ENCODE measurements around the gene LINGO3.

The LINGO3 gene

DNA sequence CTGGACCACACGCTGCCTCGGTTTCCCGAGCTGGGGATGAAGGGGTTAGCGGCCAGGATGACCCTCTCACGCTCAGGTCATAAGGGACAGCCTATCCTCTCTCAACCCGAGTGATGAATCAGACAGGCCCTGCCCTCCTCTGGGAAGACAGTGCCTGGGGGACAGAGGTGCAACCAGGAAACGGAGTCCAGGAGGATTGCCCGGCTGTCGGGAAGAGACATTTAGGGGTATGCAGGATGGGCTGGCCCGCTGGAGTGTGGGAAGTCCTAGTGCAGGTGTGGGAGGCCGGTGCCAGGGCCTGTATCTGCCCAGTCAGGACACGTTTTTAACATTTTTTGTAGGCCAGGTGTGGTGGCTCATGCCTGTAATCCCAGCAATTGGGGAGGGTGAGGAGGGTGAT is 12.1 kb upstream of the LINGO3 start:
- H3K4me3 ChIP-seq (ENCODE audit: low read depth, low read length) = no peak overlapping the region
- TF ChIP-seq, protein P1, sequence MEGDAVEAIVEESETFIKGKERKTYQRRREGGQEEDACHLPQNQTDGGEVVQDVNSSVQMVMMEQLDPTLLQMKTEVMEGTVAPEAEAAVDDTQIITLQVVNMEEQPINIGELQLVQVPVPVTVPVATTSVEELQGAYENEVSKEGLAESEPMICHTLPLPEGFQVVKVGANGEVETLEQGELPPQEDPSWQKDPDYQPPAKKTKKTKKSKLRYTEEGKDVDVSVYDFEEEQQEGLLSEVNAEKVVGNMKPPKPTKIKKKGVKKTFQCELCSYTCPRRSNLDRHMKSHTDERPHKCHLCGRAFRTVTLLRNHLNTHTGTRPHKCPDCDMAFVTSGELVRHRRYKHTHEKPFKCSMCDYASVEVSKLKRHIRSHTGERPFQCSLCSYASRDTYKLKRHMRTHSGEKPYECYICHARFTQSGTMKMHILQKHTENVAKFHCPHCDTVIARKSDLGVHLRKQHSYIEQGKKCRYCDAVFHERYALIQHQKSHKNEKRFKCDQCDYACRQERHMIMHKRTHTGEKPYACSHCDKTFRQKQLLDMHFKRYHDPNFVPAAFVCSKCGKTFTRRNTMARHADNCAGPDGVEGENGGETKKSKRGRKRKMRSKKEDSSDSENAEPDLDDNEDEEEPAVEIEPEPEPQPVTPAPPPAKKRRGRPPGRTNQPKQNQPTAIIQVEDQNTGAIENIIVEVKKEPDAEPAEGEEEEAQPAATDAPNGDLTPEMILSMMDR (IDR thresholded peaks at IDR 0.05; ENCODE audit: borderline replicate concordance, insufficient read depth, low read depth, low read length) = no peak

DNA sequence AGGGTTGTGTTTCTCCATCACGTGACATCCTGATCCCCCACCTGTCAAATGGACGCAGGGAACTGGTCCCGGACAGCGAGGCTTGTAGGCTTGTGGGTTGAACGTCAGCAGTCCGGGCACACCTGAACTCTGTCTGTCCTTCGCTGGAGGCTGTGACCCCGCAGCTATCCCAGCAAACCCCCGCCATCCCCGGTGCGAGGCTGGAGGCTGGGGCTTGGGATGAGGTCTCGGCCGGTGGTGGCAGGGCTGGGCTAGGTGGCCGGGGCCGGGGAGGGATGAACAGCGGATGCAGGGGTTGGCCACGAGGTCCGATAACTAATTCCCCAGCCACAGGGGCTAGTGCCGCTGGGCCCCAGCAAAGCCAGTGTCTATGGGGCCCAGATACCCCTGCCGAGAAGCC is 11.6 kb upstream of the LINGO3 start:
- TF ChIP-seq, protein P1 (IDR thresholded peaks at IDR 0.05; ENCODE audit: borderline replicate concordance, insufficient read depth, low read depth, low read length) = no peak
- no peak overlapping the region for H3K4me3 ChIP-seq (ENCODE audit: low read depth, low read length)

DNA sequence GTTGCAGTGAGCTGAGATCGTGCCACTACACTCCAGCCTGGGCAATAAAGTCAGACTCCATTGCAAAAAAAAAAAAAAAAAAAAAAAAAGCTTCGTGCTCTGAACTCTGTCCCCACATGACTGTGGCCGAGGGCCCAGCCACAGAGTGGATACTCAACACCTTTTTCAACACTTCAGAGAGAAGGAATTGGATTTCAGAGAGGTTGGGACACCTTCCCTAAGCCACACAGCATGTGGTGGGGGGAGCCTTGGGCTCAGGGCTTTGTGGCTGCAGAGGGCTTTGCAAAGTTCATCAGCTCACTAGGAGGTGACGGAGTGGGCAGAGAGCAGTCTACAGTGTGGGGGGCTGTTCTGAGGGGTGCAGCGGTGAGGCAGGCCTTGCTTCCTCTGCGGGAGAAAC is 11.0 kb upstream of the LINGO3 start:
- H3K4me3 ChIP-seq (ENCODE audit: low read depth, low read length) = no peak overlapping the region
- TF ChIP-seq, protein P1 (IDR thresholded peaks at IDR 0.05; ENCODE audit: borderline replicate concordance, insufficient read depth, low read depth, low read length) = no peak

DNA sequence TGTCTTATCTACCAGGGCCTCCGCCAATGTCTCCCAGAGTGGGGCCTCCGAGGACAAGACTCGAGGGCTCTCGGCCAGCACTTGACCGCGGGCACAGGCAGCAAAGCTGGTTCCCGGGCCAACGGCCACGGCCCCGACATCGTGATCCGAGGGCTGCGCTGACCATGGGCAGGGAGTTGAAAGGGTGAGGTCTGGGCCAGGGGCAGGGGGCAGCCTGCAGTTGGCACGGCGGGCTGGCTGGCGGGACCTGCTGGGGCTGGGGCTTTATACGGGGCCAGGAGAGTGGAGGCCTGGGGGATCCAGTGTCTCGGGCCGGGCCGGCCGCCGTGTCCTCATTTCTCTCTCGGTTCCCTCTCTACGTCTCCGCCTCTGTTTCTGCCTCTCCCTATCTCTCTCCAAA is 9.8 kb upstream of the LINGO3 start:
- no peak overlapping the region for H3K4me3 ChIP-seq (ENCODE audit: low read depth, low read length)
- TF ChIP-seq, protein P1 (IDR thresholded peaks at IDR 0.05; ENCODE audit: borderline replicate concordance, insufficient read depth, low read depth, low read length) = no peak

DNA sequence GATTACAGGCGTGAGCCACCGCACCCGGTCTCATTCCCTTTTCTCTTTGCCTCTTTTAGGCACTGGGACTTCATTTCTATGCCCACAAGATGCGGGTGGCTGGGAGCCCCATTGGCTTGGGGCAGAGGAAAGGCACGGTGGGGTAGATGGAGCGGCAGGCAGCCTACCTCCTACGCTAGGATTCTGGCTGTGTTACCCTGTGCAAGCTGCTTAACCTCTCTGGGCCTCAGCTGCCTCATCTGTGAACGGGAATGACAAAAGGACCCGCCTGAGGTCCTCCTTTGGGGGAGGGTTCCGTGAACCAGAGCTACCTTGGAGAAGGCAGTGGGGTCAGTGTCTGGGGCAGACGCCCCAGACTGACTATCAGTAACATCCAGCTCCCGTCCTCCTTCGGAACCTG is 9.3 kb upstream of the LINGO3 start:
- TF ChIP-seq, protein P1 (IDR thresholded peaks at IDR 0.05; ENCODE audit: borderline replicate concordance, insufficient read depth, low read depth, low read length) = no peak
- no peak overlapping the region for H3K4me3 ChIP-seq (ENCODE audit: low read depth, low read length)

DNA sequence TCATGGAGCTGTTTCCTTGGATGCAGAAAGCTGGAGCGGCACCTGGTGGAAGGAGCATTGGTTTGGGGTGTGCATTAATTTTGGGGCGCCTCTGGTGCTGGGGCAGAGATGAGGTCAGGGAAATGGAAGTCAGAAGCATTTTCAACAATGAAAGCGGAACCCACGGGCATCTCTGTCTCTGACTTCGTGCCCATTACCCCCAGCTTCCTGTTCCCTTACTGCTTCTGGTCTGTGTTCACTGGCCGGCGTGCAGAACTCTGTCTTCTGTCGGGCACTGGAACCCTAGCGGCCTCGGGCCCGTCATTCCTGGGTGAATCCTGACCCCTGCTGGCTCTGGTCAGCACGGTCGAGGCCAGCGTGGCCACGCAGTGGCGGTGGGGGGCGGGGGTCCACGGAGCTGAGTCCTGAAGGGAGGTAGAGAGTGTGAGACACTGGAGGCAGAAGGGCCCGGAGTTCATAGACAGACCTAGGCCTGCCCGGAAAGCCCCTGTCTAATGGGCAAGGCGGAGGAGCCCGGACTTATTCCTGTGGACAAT is 7.9 kb upstream of the LINGO3 start:
- TF ChIP-seq, protein P1 (IDR thresholded peaks at IDR 0.05; ENCODE audit: borderline replicate concordance, insufficient read depth, low read depth, low read length) = peak; percentile 26; the same call in 1 of the 2 replicates
- H3K4me3 ChIP-seq (ENCODE audit: low read depth, low read length) = no peak overlapping the region

DNA sequence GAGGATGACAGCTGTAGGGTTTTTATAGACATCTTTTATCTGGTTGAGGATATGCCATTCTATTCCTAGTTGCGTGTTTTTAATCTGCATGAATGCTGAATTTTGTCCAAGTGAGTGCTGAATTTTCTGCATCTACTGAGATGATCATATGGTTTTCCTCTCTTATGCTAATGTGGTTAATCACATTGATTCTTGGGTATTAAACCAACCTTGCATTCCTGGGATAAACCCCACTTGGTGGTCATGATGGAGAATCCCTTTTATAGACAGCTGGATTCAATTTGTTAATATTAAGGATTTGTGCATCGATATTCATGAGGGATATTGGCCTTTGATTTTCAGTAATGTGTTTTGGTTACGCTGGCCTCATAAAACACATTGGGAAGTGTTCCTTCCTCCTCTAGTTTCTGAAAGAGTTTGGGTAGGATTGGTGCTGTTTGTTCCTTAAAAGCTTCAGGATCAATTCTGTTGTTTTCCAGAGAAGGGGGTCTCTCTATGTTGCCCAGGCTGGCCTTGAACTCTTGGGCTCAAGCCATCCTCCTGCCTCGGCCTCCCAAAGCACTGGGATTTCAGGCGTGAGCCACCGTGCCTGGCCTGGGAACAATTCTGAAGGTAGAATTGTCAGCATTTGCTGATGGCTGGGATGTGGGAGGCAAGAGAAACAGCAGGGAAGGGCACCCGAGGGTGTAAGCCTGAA is 7.3 kb upstream of the LINGO3 start:
- no peak overlapping the region for H3K4me3 ChIP-seq (ENCODE audit: low read depth, low read length)
- TF ChIP-seq, protein P1 (IDR thresholded peaks at IDR 0.05; ENCODE audit: borderline replicate concordance, insufficient read depth, low read depth, low read length) = no peak
